ENCODE measurements around the gene PPM1E. TPM values are rescaled to one million over a fixed set of nuclear protein-coding genes. Genes with fewer than 3 reads are reported as not detected.
A peak's percentile ranks its signal among the peaks of the same experiment; 100 is the strongest.

Gene PPM1E
- polyA plus RNA-seq, 3 donors: not detected

DNA sequence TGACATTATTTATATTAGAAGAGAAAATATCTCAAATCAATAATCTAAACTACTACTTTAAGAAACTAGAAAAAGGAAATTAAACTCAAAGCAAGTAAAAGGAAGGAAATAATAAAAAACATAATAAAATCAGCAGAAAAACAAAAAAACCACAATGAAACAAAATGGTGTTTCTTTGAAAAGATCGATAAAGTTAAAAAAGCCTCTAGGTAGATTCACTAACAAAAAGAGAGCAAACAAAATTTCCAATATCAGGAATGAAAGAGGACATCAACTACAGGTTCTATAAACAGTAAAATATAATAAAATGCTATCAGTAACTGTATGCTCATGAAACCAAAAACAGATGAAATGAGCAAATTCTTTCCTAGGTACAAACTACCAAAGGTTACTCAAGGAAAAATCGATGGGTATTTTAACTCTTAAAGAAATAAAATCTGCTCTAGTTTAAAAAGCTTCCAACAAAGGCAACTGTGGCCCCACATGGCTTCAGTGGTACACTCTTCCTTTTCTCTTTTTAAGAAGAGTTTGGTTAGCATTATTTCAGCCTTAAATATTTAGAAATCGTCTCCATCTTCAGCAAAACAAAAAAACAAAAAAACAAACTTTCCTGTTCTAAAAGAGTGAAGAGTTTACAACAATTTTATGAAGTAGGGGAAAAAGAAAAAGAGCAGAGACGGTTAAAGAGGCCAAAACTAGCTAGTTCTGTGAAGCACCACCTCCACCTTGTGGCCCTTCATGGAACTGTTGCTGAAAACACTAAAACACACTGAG lies 248.9 kb downstream of the PPM1E start:
- Histone ChIP-seq H3K9ac (ENCODE audit: insufficient read depth, low read length, poor library complexity, severe bottlenecking) (no peak overlapping the region), H3K27ac (ENCODE audit: low read depth in 1 of 2, low read length in 2 of 2) (no peak overlapping the region)

DNA sequence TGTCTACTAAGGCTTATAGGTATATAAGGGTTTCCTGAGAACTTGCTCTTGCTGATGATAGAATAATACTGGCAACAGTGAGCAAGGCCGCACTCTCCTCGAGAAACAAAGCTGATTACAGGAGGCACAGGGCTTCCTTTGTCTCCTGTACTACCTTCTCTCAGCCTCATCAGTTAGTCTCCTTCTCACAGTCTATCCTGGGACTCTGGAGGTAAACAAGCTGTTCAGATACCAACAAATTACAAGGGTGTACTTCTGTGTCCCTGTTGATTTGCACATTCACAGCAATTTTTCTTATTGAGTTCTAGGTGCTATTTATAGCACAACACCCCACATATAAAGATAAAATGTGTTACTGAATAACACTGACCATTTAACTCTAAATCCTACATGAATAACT lies 252.3 kb downstream of the PPM1E start:
- WGBS (ENCODE audit: insufficient coverage): no CpG with 5 or more reads among the region's 2 CpGs
- H3K4me1 Mint-ChIP-seq: peaks cover 5% of the 10 kb centered on the region
- intact Hi-C loops (cut with micrococcal nuclease): loop anchor here (5.0 kb wide), 1 partner anchor 421 kb away; no protein-coding TSS in a partner anchor

More for the DNA sequence above, 248.9 kb downstream of the PPM1E start:
- no peak overlapping the region for H3K4me3 ChIP-seq (replicated peaks in 1 of 3; ENCODE audit: low read depth in 2 of 3, low read length in 3 of 3)
- H3K27ac Mint-ChIP-seq: peak overlapping the region in 4 of 7 donors; percentile 27 to 80 (median 68)
- H3K27me3 ChIP-seq (ENCODE audit: control insufficient read depth in 2 of 2, insufficient read depth in 2 of 2, low read length in 2 of 2): no peaks in the 10 kb centered on the region
- H3K4me1 ChIP-seq (ENCODE audit: control insufficient read depth in 1 of 2, insufficient read depth in 2 of 2, low read length in 2 of 2): peaks cover 30 to 41% of the 10 kb centered on the region in 2 donors
- peaks cover 0 to 13% of the 10 kb centered on the region in 2 donors for H3K36me3 ChIP-seq (replicated peaks in 1 of 2; ENCODE audit: control insufficient read depth in 1 of 2, insufficient read depth in 2 of 2, low read length in 2 of 2)
- H3K9me3 ChIP-seq (replicated peaks in 1 of 2; ENCODE audit: control insufficient read depth in 1 of 2, insufficient read depth in 1 of 2, low read length in 2 of 2): no peaks in the 10 kb centered on the region
- intact Hi-C loops (cut with micrococcal nuclease): loop anchor here (1.0 to 5.0 kb wide), 3 partner anchors 293 to 417 kb away; no protein-coding TSS in a partner anchor
- peak; percentile 49 to 69 (median 58) for DNase-seq
- no peaks in the 10 kb centered on the region for H4K20me1 ChIP-seq (ENCODE audit: insufficient read depth, low read length)
- H3K4me1 Mint-ChIP-seq: peaks cover 32% of the 10 kb centered on the region
- H3K4me3 Mint-ChIP-seq: peak overlapping the region in 1 of 2 donors; percentile 48
- TF ChIP-seq, protein P1, sequence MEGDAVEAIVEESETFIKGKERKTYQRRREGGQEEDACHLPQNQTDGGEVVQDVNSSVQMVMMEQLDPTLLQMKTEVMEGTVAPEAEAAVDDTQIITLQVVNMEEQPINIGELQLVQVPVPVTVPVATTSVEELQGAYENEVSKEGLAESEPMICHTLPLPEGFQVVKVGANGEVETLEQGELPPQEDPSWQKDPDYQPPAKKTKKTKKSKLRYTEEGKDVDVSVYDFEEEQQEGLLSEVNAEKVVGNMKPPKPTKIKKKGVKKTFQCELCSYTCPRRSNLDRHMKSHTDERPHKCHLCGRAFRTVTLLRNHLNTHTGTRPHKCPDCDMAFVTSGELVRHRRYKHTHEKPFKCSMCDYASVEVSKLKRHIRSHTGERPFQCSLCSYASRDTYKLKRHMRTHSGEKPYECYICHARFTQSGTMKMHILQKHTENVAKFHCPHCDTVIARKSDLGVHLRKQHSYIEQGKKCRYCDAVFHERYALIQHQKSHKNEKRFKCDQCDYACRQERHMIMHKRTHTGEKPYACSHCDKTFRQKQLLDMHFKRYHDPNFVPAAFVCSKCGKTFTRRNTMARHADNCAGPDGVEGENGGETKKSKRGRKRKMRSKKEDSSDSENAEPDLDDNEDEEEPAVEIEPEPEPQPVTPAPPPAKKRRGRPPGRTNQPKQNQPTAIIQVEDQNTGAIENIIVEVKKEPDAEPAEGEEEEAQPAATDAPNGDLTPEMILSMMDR (IDR thresholded peaks at IDR 0.05): peak; percentile 95
- H3K4me2 ChIP-seq (replicated peaks; ENCODE audit: extremely low read depth, low read length, poor library complexity, severe bottlenecking): no peak overlapping the region
- H3K36me3 Mint-ChIP-seq: peaks cover 4 to 5% of the 10 kb centered on the region in 2 donors
- H3K79me2 ChIP-seq (ENCODE audit: insufficient read depth, low read length): no peaks in the 10 kb centered on the region
- WGBS (ENCODE audit: insufficient coverage): no CpG with 5 or more reads among the region's 4 CpGs
- H3K9me3 Mint-ChIP-seq: peaks cover 0 to 3% (median 0%) of the 10 kb centered on the region in 7 donors
- H2AFZ ChIP-seq (ENCODE audit: insufficient read depth, low read depth, low read length, poor library complexity, severe bottlenecking): peak overlapping the region; percentile 43
- no peaks in the 10 kb centered on the region for H3K27me3 Mint-ChIP-seq (ENCODE audit: low read depth in 3 of 3)

More for the DNA sequence above, 252.3 kb downstream of the PPM1E start:
- Mint-ChIP-seq H3K27me3 (ENCODE audit: low read depth in 3 of 3) (no peaks in the 10 kb centered on the region), H3K4me3 (no peak overlapping the region), H3K27ac (no peak overlapping the region), H3K9me3 (no peaks in the 10 kb centered on the region), H3K36me3 (peaks cover 20 to 22% of the 10 kb centered on the region in 2 donors)
- Histone ChIP-seq H3K9ac (ENCODE audit: insufficient read depth, low read length, poor library complexity, severe bottlenecking) (no peak overlapping the region), H3K4me3 (replicated peaks in 1 of 3; ENCODE audit: low read depth in 2 of 3, low read length in 3 of 3) (no peak overlapping the region), H3K27ac (ENCODE audit: low read depth in 1 of 2, low read length in 2 of 2) (peak overlapping the region in 1 of 2 donors; percentile 53), H4K20me1 (ENCODE audit: insufficient read depth, low read length) (no peaks in the 10 kb centered on the region), H3K4me1 (ENCODE audit: control insufficient read depth in 1 of 2, insufficient read depth in 2 of 2, low read length in 2 of 2) (peaks cover 2 to 7% of the 10 kb centered on the region in 2 donors), H3K27me3 (ENCODE audit: control insufficient read depth in 2 of 2, insufficient read depth in 2 of 2, low read length in 2 of 2) (no peaks in the 10 kb centered on the region), H3K36me3 (replicated peaks in 1 of 2; ENCODE audit: control insufficient read depth in 1 of 2, insufficient read depth in 2 of 2, low read length in 2 of 2) (peaks cover 13 to 42% of the 10 kb centered on the region in 2 donors), H2AFZ (ENCODE audit: insufficient read depth, low read depth, low read length, poor library complexity, severe bottlenecking) (no peak overlapping the region), H3K4me2 (replicated peaks; ENCODE audit: extremely low read depth, low read length, poor library complexity, severe bottlenecking) (no peak overlapping the region), H3K79me2 (ENCODE audit: insufficient read depth, low read length) (no peaks in the 10 kb centered on the region), H3K9me3 (replicated peaks in 1 of 2; ENCODE audit: control insufficient read depth in 1 of 2, insufficient read depth in 1 of 2, low read length in 2 of 2) (no peaks in the 10 kb centered on the region)
- TF ChIP-seq, protein P1 (IDR thresholded peaks at IDR 0.05): no peak
- DNase-seq: no peak

Measured in CD14-positive monocyte (primary cell).